NCI-H1105 treated with DMSO at 0.1 percent for 48 hours (cell line): ENCODE results near the gene TM2D3.
"Not testable (repeated sequence)": the region's sequence is repeated elsewhere in the genome, so short reads cannot be mapped to it uniquely, and the experiment has no call there.

Experiments used
- DNase-seq: peaks from one replicate; lab custom pipeline; 2025; lab: John Stamatoyannopoulos, UW

TM2D3 gene

DNA sequence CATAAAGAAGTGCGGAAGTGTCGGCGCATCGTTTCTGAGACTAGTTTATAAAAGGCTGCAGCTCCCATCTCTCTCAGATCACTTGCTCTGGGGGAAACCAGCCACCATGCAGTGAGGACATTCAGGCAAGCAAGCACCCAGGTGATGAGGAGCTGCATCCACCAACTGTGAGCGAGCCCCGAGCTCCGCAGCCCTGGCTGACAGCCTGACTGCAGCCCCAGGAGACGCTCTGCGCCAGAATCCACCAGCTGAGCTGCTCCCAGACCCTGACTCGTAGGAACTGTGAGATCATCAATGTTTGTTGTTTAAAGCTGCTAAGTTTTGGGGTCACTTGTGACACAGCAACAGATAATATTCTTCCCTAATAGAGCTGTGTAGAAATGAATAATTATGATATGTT is 5.0 kb upstream of the TM2D3 start:
- no peak for DNase-seq

DNA sequence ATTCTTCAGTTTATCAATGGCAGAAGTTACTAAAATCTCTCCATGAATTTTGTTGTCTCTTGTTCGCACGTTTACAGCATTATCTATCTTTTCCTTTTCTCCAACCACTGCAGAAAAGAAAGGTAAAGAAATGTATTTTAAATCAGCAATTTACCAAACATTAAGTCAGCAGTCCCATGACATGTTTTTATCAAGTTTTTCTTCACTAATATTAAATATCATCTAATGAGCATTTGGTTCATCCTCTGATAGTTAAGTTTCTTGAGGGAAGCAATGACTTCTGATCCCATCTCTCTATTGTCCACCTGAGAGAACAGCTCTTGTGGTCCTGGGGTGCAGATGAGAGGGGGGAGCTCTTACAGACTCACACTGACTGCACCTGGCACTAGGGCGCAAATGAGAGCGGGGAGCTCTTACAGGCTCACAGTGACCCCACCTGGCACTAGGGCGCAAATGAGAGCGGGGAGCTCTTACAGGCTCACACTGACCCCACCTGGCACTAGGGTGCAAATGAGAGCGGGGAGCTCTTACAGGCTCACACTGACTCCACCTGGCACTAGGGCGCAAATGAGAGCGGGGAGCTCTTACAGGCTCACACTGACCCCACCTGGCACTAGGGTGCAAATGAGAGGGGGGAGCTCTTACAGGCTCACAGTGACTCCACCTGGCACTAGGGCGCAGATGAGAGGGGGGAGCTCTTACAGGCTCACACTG is 2.6 kb upstream of the TM2D3 start:
- DNase-seq: not testable (repeated sequence)

DNA sequence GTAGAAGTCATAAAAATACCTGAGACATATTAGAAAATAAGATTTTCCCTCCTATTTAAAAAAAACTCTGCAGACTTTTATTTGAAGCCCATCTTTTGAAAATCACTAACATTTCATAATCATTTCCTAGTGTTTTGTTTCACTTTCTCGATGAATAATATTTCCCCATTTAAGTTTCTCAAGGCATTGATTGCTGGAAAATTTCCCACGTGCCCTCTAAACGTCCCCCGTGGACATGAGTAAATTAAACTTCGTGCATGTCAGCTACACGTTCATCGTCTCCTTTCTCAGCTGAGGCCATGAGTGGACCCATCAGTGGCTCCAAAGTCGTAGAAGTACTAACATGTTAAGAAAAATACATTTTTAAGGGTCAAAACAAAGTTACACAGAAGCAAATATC is 2.0 kb upstream of the TM2D3 start:
- no peak for DNase-seq

- DNase-seq: no peak
These were observed 727 bp upstream of the TM2D3 start for GRCh38 chr15:101652786-101653430.

DNA sequence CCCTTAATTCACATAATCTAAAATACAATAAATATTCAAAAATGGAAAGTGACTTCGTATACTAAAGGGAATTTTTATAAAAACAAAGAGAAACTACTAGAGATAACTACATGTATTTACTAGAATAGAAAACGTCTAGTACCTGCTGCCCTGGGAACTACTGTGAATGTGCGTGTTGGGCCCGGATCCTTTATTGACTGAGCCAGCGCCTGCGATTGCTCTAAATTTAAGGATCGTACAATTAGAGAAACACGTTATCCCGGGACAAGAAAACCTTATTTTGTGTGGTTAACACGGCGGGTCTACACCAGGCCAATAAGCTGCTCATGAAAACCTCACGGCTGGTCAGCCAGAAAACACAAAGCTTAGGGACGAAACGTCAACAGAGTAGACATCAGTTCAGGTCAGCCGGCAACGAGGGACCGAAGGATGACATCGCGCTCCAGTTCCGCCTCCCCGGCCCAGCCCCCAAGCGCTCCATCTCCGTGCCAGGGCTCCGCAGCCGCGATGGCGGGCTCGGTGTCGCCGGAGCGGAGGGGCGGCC is 555 bp downstream of the TM2D3 start:
- DNase-seq: peak; percentile 36

DNA sequence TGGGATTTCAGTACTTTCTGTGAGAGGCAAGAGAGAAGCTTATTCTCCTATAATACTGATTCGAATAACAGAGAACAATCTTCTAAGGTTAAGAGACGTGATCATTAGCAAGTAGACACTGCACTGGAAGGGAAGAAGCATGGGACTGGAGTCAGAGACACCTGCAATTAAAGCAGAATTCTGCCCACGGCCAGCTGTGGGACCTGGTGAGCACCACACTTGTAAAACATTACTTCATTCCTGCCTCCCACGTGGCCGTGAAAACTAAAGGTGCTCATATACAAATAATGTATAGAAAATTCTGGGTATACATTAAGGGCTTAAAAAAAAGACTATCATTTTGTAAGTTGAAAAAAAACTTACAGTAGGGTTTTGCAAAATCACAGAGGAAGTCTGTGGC is 2.0 kb downstream of the TM2D3 start:
- DNase-seq: no peak

DNA sequence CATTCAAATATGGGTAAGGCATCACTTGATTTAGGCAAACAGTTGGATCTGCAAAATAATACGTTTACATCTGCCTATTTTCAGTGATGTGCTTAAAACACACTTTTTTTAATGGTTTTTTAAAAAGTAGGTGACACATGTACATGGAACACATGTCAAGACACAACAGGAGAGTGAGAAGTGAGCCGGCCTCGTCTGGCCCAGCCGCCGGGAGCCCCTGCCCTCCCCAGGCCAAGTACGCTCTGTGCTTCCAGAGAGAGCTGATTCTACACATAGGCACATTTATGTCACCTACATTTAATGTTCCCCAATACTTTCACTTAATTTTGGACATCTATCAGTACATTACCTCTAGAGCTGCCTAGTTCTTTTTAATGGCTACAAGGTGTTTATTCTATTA is 3.8 kb downstream of the TM2D3 start:
- DNase-seq: no peak

DNA sequence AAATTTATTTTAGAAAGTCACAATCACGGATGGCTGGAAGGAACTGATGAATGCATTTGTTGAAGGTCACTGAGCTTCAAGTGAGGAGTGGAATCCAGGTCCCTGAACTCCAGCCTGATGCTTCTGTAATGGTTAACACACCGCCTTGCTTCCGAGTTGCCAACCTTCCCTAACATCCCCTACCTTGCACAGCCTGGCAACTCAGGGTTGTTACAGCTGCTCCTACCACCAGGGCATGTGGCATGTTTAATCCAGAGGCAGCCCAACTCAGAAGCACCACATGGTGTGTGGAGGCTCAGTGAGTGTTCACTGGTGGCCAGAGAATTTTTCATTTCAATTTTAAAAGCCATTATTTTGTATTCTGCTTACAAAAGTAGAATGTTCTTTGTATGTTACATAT is 4.9 kb downstream of the TM2D3 start:
- DNase-seq: no peak

DNA sequence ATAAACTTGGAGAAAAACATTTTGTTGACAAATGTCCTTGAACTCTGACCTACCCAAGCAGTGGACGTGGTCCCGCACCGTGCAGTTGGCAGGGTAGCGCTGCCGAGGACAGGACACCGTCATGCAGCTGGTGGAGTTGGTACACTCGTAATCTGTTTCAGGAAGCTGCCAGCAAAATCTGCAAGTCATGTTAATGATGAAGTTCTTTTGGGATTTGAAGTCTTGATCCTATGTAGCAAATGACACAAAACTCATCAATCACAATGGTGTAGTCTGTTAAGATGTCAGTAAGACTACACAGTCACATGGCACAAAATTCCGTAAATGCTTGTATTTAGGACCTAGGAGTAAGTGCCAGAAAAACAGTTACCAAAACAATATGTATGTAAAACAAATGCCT is 5.5 kb downstream of the TM2D3 start:
- DNase-seq: no peak

GRCh38 chr15:101642361-101642760 is 9.8 kb downstream of the TM2D3 start:
- DNase-seq: no peak

DNA sequence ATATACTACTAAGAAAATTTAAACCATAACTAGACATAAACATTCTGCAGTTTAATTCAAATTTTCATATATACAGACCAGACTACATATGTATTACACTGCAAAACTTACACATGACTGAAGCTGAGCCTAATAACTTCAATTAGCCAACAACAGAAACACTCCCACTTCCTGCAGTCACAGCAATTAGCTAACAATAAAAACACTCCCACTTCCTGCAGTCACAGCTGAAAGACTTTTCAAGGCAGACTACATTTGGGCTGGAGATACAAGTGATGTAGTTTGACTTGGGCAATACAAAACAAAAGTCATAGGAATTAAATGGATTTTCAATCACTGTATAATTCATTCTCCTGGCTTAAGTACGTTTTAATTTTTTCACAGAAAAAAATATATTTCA is 10.3 kb downstream of the TM2D3 start:
- peak; percentile 26 for DNase-seq

DNA sequence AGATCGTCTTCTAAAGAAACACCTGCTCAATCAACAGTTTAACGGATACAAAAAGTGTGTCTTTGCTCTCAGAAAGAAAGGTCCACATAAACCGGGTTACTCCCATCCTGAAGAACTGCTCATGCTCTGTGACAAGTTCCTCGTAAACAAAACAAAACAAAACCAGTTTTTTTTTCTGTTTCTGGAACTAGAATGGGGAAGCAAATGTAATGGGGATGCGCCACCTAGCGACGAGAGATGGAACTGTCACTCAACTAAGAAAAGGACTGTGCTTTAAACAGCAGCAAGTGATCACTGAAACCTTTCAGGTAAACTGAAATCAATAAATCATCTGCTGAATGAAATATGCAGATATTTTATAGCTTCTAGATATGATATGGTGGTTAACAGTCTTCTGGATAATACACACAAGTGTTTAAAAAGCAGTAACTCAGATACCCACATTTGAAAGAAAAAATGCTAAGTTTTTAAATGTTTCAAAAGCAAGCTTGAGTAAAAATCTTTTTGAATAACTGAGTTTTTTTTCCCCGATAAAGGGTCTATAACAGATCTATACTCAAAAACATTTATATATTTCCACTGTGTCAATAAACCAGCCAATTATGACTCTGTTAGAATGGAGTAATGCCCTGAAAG is 10.9 kb downstream of the TM2D3 start:
- DNase-seq: peak; percentile 70

GRCh38 chr15:101639667-101640066 is 12.5 kb downstream of the TM2D3 start:
- no peak for DNase-seq

GRCh38 chr15:101637919-101638318 is 14.3 kb downstream of the TM2D3 start:
- DNase-seq: no peak

DNA sequence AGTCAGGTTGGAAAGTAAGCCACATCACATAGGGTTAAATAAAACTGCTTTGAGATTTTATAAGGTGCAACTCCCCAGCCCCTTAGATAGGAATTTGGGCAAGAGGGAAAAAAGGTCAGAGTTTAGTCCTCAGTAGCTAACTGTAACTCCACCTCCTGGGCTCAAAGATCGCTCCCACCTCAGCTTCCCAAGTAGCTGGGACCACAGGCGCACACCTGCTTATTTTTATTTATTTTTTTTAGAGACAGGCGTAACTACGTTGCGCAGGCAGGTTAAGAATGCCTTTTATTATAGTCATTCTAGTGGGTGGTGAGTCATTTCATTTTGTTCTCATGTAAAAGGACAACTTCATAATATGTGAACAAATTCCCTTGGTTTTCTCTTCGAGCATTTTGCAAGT is 14.7 kb downstream of the TM2D3 start:
- DNase-seq: no peak

GRCh38 chr15:101637038-101637437 is 15.1 kb downstream of the TM2D3 start:
- no peak for DNase-seq

- no peak for DNase-seq
These were observed 16.0 kb downstream of the TM2D3 start for GRCh38 chr15:101635944-101636727.

- DNase-seq: no peak
These were observed 18.8 kb downstream of the TM2D3 start for GRCh38 chr15:101633356-101633755.

- not testable (repeated sequence) for DNase-seq
These were observed 25.5 kb downstream of the TM2D3 start for GRCh38 chr15:101626729-101627128.

GRCh38 chr15:101625980-101626379 is 26.2 kb downstream of the TM2D3 start:
- DNase-seq: no peak

DNA sequence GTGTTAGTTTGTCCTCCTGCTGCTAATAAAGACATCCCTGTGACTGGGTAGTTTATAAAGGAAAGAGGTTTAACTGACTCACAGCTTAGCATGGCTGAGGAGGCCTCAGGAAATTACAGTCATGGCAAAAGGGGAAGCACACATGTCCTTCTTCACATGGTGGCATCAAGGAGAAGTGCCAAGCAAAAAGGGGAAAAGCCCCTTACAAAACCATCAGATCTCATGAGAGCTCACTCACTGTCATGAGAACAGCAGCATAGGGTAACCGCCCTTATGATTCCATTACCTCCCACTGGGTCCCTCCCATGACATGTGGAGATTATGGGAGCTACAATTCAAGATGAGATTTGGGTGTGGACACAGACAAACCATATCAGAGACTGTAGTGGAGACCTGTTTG is 27.0 kb downstream of the TM2D3 start:
- DNase-seq: no peak
